Measurements from ENCODE around the gene SARDH. TPM values are rescaled to one million over a fixed set of nuclear protein-coding genes. Genes with fewer than 3 reads are reported as not detected.

The SARDH gene
- total RNA-seq, 1 experiment from 2014 or later, result 5.6 TPM

DNA sequence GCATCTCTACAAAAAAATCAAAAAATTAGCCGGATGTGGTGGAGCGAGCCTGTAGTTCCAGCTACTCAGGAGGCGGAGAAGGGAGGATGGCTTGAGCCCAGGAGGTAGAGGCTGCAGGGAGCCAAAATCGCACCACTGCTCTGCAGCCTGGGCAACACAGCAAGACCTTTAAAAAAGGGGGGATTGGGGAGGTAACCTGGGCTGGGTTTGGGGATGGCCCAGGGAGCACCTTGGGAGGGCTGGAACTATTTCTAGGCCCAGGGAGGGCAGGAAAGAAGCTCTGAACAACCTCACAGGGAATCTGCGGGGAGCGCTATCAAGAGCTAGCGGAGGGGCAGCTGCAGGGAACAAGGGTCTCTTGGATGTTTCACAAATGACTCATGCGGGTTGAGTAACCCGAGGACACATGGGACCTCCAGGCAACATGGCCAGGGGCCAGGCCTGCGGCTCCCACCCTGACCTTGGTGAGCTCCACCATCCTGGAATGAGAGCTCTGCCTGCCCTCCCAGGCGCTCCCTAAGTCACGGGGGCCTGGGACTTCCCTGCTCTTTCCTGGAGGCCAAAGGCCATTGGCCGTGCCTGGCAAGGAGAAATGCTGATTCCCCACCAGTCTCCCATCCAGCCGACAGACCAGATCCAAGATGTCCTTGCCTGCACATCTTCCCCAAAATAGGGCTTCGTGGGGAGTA, 23.4 kb downstream of the SARDH start:
- RAD21 ChIA-PET (ENCODE audit: low non-redundant PET in 1 of 2, low total read pairs in 2 of 2, uncharacterized antibody in 2 of 2, unreplicated experiment in 2 of 2), result no interaction called here
- Histone ChIP-seq H3K27me3 (ENCODE audit: insufficient read depth, low read length) (no peaks in the 10 kb centered on the region), H3K4me2 (ENCODE audit: low read length) (no peak overlapping the region), H3K9me3 (ENCODE audit: control insufficient read depth in 1 of 2, insufficient read depth in 1 of 2, low read depth in 1 of 2, low read length in 2 of 2) (no peaks in the 10 kb centered on the region), H3K36me3 (ENCODE audit: control insufficient read depth in 1 of 2, insufficient read depth in 2 of 2, low read length in 2 of 2) (no peaks in the 10 kb centered on the region), H3K79me2 (ENCODE audit: insufficient read depth, low read length) (no peaks in the 10 kb centered on the region), H3K27ac (ENCODE audit: low read depth, low read length) (no peak overlapping the region), H3K9ac (ENCODE audit: low read length) (no peak overlapping the region), H4K20me1 (ENCODE audit: insufficient read depth) (no peaks in the 10 kb centered on the region), H2AFZ (ENCODE audit: low read depth, low read length, poor library complexity, severe bottlenecking) (no peak overlapping the region), H3K9me2 (ENCODE audit: insufficient read depth) (no peaks in the 10 kb centered on the region), H3K4me3 (replicated peaks in 1 of 2; ENCODE audit: low read depth in 1 of 2, low read length in 2 of 2) (no peak overlapping the region), H3K4me1 (ENCODE audit: control insufficient read depth in 1 of 2, insufficient read depth in 2 of 2, low read length in 2 of 2) (no peaks in the 10 kb centered on the region)
- POLR2A ChIA-PET, result no interaction called here
- no peak for ATAC-seq
- intact Hi-C loops (cut with micrococcal nuclease), result no loop called here
- CTCF ChIA-PET, result no interaction called here
- no TSS peak for BruUV-seq (replicated peaks)
- DNase-seq (ENCODE audit: low read depth, low spot score), result no peak
- TF ChIP-seq POLR2AphosphoS5 (IDR thresholded peaks at IDR 0.05; ENCODE audit: low read depth, low read length) (no peak), SIN3A (IDR thresholded peaks at IDR 0.05; ENCODE audit: low read depth) (no peak), ZNF274 (IDR thresholded peaks at IDR 0.05; ENCODE audit: low read depth, low read length) (no peak), ELF1 (IDR thresholded peaks at IDR 0.05; ENCODE audit: borderline replicate concordance, low read depth) (no peak), RAD21 (IDR thresholded peaks at IDR 0.05; ENCODE audit: low read depth) (no peak), SP1 (IDR thresholded peaks at IDR 0.05; ENCODE audit: low read depth) (no peak), TCF7L2 (IDR thresholded peaks at IDR 0.05; ENCODE audit: borderline replicate concordance, extremely low read depth, insufficient read depth, insufficient read length) (no peak), SRF (IDR thresholded peaks at IDR 0.05; ENCODE audit: low read depth) (no peak), CEBPB (IDR thresholded peaks at IDR 0.05; ENCODE audit: low read depth) (no peak), JUND (IDR thresholded peaks at IDR 0.05) (no peak)
- TF ChIP-seq, protein P1, sequence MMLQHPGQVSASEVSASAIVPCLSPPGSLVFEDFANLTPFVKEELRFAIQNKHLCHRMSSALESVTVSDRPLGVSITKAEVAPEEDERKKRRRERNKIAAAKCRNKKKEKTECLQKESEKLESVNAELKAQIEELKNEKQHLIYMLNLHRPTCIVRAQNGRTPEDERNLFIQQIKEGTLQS (IDR thresholded peaks at IDR 0.05), result no peak
- TF ChIP-seq, protein P2, sequence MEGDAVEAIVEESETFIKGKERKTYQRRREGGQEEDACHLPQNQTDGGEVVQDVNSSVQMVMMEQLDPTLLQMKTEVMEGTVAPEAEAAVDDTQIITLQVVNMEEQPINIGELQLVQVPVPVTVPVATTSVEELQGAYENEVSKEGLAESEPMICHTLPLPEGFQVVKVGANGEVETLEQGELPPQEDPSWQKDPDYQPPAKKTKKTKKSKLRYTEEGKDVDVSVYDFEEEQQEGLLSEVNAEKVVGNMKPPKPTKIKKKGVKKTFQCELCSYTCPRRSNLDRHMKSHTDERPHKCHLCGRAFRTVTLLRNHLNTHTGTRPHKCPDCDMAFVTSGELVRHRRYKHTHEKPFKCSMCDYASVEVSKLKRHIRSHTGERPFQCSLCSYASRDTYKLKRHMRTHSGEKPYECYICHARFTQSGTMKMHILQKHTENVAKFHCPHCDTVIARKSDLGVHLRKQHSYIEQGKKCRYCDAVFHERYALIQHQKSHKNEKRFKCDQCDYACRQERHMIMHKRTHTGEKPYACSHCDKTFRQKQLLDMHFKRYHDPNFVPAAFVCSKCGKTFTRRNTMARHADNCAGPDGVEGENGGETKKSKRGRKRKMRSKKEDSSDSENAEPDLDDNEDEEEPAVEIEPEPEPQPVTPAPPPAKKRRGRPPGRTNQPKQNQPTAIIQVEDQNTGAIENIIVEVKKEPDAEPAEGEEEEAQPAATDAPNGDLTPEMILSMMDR (IDR thresholded peaks at IDR 0.05 in 2 of 3, conservative IDR thresholded peaks at IDR 0.05 in 1 of 3; ENCODE audit: borderline replicate concordance in 1 of 3, insufficient read depth in 1 of 3, low read depth in 2 of 3, low read length in 2 of 3), result no peak

Data from HCT116 (cell line).